Activated CD4-positive, alpha-beta T cell treated with anti-CD3 and anti-CD28 coated beads for 36 hours (primary cell): Measurements from ENCODE around the gene ARNT2. TPM values are rescaled to one million over a fixed set of nuclear protein-coding genes. Genes with fewer than 3 reads are reported as not detected.
A peak's percentile ranks its signal among the peaks of the same experiment; 100 is the strongest.

Experiments used
- ATAC-seq: fragments of 200-7000 bp; cut with Tn5 transposase; one replicate; pipeline ENCODE4 v1.10.0; 2021; ENCODE audit warnings: mild to moderate bottlenecking, moderate library complexity
- CTCF ChIA-PET: fragments of 350-600 bp; sonication (Branson Sonifier 250); formaldehyde crosslinking; loops from one replicate; lab custom pipeline; 2021; ENCODE audit warnings: antibody characterized with exemption; lab: Charles Lee
- POLR2A ChIA-PET: fragments of 350-600 bp; sonication (Branson Sonifier 250); formaldehyde crosslinking; loops from one replicate; lab custom pipeline; 2021; ENCODE audit warnings: antibody characterized with exemption, inconsistent platforms; lab: Charles Lee
- DNase-seq: peaks from one replicate; pipeline ENCODE4 v3.0.0-alpha.2; 2020
- H3K27ac Mint-ChIP-seq: one replicate; pipeline ENCODE4 v1.8.0; 2021; ENCODE audit warnings: mixed read lengths
- H3K27me3 Mint-ChIP-seq: one replicate; pipeline ENCODE4 v1.8.0; 2021; ENCODE audit warnings: mixed read lengths
- H3K36me3 Mint-ChIP-seq: one replicate; pipeline ENCODE4 v1.8.0; 2021; ENCODE audit warnings: low read depth, mixed read lengths
- H3K4me1 Mint-ChIP-seq: one replicate; pipeline ENCODE4 v1.8.0; 2021; ENCODE audit warnings: mixed read lengths
- H3K4me3 Mint-ChIP-seq: one replicate; pipeline ENCODE4 v1.8.0; 2021; ENCODE audit warnings: mild to moderate bottlenecking, moderate library complexity, mixed read lengths
- H3K9me3 Mint-ChIP-seq: one replicate; pipeline ENCODE4 v1.8.0; 2021; ENCODE audit warnings: low read depth, mixed read lengths
- intact Hi-C, 2 experiments: fragments of 100-400 bp; cut with DNase I in 1 of 2; cut with micrococcal nuclease in 1 of 2; formaldehyde crosslinking; loops; one replicate each; pipeline versions ENCODE4 v1.14.2 to v1.15.1; 2022 to 2024; cut with DNase I, micrococcal nuclease
- total RNA-seq, 2 experiments: library from RNA; stranded (reverse); gene quantifications; one replicate each; pipeline ENCODE4 v1.2.3, GENCODE V29; 2021

The ARNT2 gene
- total RNA-seq, 2 experiments from 2014 or later, result 0.05 to 0.19 TPM

DNA sequence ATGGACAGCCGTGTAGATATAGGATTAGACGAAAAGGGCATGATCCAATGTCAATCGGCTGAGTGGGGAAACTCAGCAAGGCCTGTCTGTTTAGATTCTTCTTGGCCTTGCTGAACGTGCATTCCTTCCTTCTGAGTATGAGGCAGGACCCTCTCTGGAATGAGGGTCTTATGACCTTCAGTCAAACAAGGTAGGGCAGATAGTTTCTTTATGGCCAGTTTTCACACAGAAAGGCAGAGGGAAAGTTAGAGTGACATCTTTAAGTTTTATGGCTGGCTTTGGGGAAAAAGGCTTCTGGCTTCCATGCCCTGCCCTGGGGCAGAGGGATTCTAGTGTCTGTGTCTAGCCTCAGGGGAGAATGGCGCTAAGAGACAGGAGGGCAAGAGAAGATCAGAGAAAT is 29.7 kb downstream of the ARNT2 start:
- CTCF ChIA-PET, result no interaction called here

DNA sequence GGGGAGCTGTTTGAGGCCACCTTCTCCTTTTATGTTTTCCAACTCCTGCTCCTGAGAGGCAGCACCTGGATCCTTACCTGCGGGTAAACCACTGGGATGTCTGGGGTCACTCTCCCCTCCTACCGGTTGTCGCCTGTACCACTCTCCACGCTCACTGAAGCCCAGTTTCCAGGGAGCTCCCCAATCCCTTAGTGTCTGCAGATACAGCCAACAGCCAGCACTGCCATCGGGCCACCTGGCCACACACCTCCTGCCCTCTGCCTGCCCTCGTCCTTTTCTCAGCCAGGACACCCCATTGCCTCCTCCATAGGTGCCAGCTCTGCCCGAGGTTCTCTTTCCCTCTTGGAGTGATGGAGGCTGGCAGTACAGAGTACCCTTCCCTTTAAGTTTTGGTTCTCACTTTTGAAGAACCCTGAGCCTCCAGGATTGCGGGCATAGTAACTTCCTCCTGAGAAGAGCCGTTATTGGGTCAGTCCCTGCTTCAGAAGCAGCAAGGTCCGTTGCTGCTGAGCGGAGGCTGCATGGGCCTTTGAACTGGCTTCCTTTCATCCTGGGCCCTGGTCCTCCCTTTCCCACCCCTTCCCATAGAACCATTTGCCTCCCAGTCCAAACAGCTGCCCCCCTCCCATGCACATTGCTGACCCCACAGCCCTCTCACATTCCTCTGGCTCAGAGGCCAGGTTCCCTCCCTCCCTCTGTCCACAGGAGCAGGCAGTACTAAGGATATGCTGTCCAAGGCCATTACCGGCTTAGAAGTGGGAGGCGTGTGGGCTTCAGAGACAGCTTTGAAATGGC is 30.9 kb downstream of the ARNT2 start:
- ATAC-seq, result no peak
- POLR2A ChIA-PET, result interaction anchor here (0.6 kb wide), 1 partner anchor 190 kb away, joined by 3 read pairs; no protein-coding TSS in a partner anchor
- H3K27me3 Mint-ChIP-seq, result peaks cover 20% of the 10 kb centered on the region
- intact Hi-C loops, result no loop called here
- CTCF ChIA-PET, result no interaction called here
- no peak for DNase-seq
- no peak overlapping the region for H3K27ac Mint-ChIP-seq
- no peaks in the 10 kb centered on the region for H3K9me3 Mint-ChIP-seq
- H3K4me3 Mint-ChIP-seq, result no peak overlapping the region
- peaks cover 2% of the 10 kb centered on the region for H3K4me1 Mint-ChIP-seq
- no peaks in the 10 kb centered on the region for H3K36me3 Mint-ChIP-seq

More for the DNA sequence above, 29.7 kb downstream of the ARNT2 start:
- DNase-seq (no peak), ATAC-seq (no peak)
- Mint-ChIP-seq H3K27me3 (peaks cover 13% of the 10 kb centered on the region), H3K9me3 (no peaks in the 10 kb centered on the region), H3K27ac (no peak overlapping the region), H3K36me3 (no peaks in the 10 kb centered on the region), H3K4me3 (no peak overlapping the region), H3K4me1 (peaks cover 2% of the 10 kb centered on the region)
- POLR2A ChIA-PET, result no interaction called here
- intact Hi-C loops, result no loop called here

- ATAC-seq, result peak; percentile 69
- H3K27ac Mint-ChIP-seq, result no peak overlapping the region
Measured at GRCh38 chr15:80436511-80437307, 32.5 kb downstream of the ARNT2 start.

GRCh38 chr15:80437334-80437891 is 33.2 kb downstream of the ARNT2 start:
- Mint-ChIP-seq H3K4me3 (no peak overlapping the region), H3K9me3 (no peaks in the 10 kb centered on the region), H3K4me1 (peaks cover 2% of the 10 kb centered on the region), H3K27ac (no peak overlapping the region), H3K36me3 (no peaks in the 10 kb centered on the region), H3K27me3 (peaks cover 25% of the 10 kb centered on the region)
- ChIA-PET CTCF (no interaction called here), POLR2A (no interaction called here)
- intact Hi-C loops, result no loop called here
- DNase-seq (no peak), ATAC-seq (no peak)

More at GRCh38 chr15:80436511-80437307, 32.5 kb downstream of the ARNT2 start:
- peaks cover 2% of the 10 kb centered on the region for H3K4me1 Mint-ChIP-seq
- peak; percentile 36 for DNase-seq
- H3K4me3 Mint-ChIP-seq, result no peak overlapping the region
- no peaks in the 10 kb centered on the region for H3K36me3 Mint-ChIP-seq
- ChIA-PET CTCF (no interaction called here), POLR2A (no interaction called here)
- intact Hi-C loops, result no loop called here
- H3K27me3 Mint-ChIP-seq, result peaks cover 23% of the 10 kb centered on the region
- no peaks in the 10 kb centered on the region for H3K9me3 Mint-ChIP-seq

- Mint-ChIP-seq H3K4me3 (no peak overlapping the region), H3K36me3 (no peaks in the 10 kb centered on the region), H3K9me3 (no peaks in the 10 kb centered on the region), H3K4me1 (peaks cover 2% of the 10 kb centered on the region), H3K27me3 (peaks cover 25% of the 10 kb centered on the region), H3K27ac (no peak overlapping the region)
- POLR2A ChIA-PET, result interaction anchor here (0.7 kb wide), 1 partner anchor 535 kb away, joined by 4 read pairs; no protein-coding TSS in a partner anchor
- intact Hi-C loops, result no loop called here
- ATAC-seq (no peak), DNase-seq (no peak)
- CTCF ChIA-PET, result interaction anchor here (0.8 kb wide), 1 partner anchor 338 kb away, joined by 4 read pairs; no protein-coding TSS in a partner anchor
Measured at GRCh38 chr15:80439140-80439539, 35.0 kb downstream of the ARNT2 start.

DNA sequence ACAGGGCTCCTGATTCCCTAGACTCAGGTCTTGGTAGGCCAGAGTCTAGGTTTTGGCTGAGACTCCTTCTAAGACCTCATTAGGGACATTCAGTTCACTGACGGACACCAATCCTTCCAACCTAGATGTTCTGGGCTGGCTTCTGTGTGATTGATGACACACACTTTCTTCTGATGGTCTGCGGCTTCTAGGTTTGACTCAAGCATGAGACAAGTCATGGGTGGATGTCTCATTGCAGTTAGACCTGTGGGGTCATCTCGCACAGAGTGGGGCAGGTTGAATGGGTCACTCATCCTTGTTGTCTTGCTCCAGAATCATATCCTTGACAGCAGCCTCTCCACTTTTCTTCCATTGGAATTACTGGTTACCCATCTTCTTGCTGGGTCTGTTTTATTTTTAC is 35.8 kb downstream of the ARNT2 start:
- intact Hi-C loops, result no loop called here
- H3K4me3 Mint-ChIP-seq, result no peak overlapping the region
- H3K36me3 Mint-ChIP-seq, result no peaks in the 10 kb centered on the region
- DNase-seq (no peak), ATAC-seq (no peak)
- no peak overlapping the region for H3K27ac Mint-ChIP-seq
- H3K27me3 Mint-ChIP-seq, result peaks cover 23% of the 10 kb centered on the region
- ChIA-PET CTCF (interaction anchor here (1.1 kb wide), 1 partner anchor 14 kb away, joined by 3 read pairs; no protein-coding TSS in a partner anchor), POLR2A (no interaction called here)
- peaks cover 2% of the 10 kb centered on the region for H3K4me1 Mint-ChIP-seq
- H3K9me3 Mint-ChIP-seq, result no peaks in the 10 kb centered on the region

DNA sequence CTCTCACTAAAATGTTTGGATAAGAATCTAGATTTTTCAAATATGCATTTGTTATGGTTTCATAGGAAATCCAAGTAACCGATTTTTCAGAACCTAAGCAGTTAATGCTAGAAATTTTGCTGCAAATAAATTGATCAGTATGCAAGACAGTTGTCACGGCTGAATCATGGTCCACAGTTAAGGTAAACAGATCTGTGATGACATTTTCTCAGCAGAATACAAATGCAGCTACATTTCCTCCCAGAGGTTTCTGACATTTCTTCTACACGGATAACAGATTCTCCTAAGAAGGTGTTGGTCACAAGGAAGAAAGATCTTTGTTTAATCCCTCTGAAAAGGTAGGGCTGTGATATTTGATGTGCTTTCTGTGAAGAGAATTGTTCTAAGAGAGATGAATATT is 36.9 kb downstream of the ARNT2 start:
- H3K27ac Mint-ChIP-seq, result no peak overlapping the region

DNA sequence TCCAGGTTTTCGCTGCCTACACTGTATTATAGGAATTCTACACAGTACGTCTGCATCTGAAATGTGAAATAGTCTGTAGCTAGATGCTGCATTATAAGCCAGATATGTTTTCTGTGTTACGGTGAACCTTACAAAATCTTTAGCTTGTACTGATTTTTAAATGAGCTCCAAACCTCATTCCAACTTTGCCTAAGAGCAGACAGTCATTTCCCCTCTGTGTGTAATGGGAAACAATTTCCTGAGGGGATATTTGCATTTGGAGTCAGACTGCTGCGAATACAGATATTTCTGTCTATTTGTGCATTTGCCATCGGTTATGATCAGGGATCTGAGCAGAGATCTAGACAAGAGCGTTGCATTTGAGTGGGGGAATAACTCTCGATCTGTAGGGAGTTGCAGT is 37.5 kb downstream of the ARNT2 start:
- Mint-ChIP-seq H3K9me3 (no peaks in the 10 kb centered on the region), H3K4me3 (no peak overlapping the region), H3K27ac (no peak overlapping the region), H3K36me3 (no peaks in the 10 kb centered on the region), H3K27me3 (peaks cover 23% of the 10 kb centered on the region), H3K4me1 (no peaks in the 10 kb centered on the region)
- ChIA-PET CTCF (no interaction called here), POLR2A (no interaction called here)
- ATAC-seq (no peak), DNase-seq (no peak)
- intact Hi-C loops, result no loop called here

More for the DNA sequence above, 36.9 kb downstream of the ARNT2 start:
- DNase-seq (no peak), ATAC-seq (no peak)
- Mint-ChIP-seq H3K4me1 (peaks cover 2% of the 10 kb centered on the region), H3K9me3 (no peaks in the 10 kb centered on the region), H3K4me3 (no peak overlapping the region), H3K36me3 (no peaks in the 10 kb centered on the region), H3K27me3 (peaks cover 23% of the 10 kb centered on the region)
- ChIA-PET POLR2A (no interaction called here), CTCF (no interaction called here)
- intact Hi-C loops, result no loop called here

DNA sequence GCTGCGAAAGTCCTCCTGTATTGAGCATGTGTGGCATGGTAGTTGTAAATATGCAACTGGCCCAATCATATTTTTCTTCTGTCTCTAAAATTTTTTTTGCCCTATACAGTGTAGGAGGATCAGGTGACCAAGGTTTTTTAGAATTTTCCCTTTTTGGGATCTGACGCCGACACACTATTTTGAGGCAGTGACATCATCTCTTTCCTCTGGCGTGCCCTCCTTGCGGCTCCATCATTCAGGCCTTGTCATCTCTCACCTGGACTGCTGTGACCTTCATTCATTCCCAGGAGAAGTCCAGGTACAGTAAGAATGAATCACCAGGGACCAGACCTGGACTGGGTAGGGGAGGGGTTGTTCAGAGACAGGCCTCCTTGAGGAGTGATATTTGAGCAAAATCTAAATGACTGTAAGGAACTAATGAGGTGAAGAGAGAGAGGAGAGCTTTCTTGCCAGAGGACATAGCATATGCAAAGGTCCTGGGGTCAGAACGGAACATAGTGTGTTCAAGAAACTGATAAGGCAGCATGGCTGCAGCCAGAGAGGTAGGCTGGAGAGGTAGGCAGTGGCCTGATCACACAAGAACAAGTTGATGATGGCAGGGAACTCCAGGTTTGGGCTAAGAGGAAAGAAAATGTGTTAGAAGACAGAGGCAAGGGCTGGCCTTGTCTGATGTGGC is 38.7 kb downstream of the ARNT2 start:
- Mint-ChIP-seq H3K9me3 (no peaks in the 10 kb centered on the region), H3K36me3 (no peaks in the 10 kb centered on the region), H3K4me3 (no peak overlapping the region), H3K27me3 (peaks cover 16% of the 10 kb centered on the region), H3K4me1 (no peaks in the 10 kb centered on the region), H3K27ac (no peak overlapping the region)
- intact Hi-C loops, result no loop called here
- ChIA-PET POLR2A (no interaction called here), CTCF (interaction anchor here (2.2 kb wide), 1 partner anchor 12 kb away, joined by 7 read pairs; no protein-coding TSS in a partner anchor)
- ATAC-seq (no peak), DNase-seq (no peak)

GRCh38 chr15:80444680-80445251 is 40.6 kb downstream of the ARNT2 start:
- POLR2A ChIA-PET, result no interaction called here
- DNase-seq, result no peak
- no peaks in the 10 kb centered on the region for H3K36me3 Mint-ChIP-seq
- H3K4me1 Mint-ChIP-seq, result no peaks in the 10 kb centered on the region
- H3K27ac Mint-ChIP-seq, result no peak overlapping the region
- intact Hi-C loops, result no loop called here
- peaks cover 11% of the 10 kb centered on the region for H3K27me3 Mint-ChIP-seq
- H3K4me3 Mint-ChIP-seq, result no peak overlapping the region
- no peak for ATAC-seq
- CTCF ChIA-PET, result no interaction called here
- H3K9me3 Mint-ChIP-seq, result no peaks in the 10 kb centered on the region
